H9 (cell line): ENCODE measurements around the gene OTP. TPM values are rescaled to one million over a fixed set of nuclear protein-coding genes. Genes with fewer than 3 reads are reported as not detected.

ENCODE experiments used
- DNase-seq: peaks from one replicate; pipeline ENCODE4 v3.0.0-alpha.2; 2017
- H2AFZ ChIP-seq: one replicate; pipeline ENCODE4 v1.6.1; 2013; ENCODE audit warnings: mild to moderate bottlenecking, low read length, control low read depth, moderate library complexity
- H2AK5ac ChIP-seq: 2 replicates; pipeline ENCODE4 v1.6.1; 2013; ENCODE audit warnings: low read length, control low read depth, mixed read lengths; ENCODE audit not compliant: insufficient read length
- H2BK120ac ChIP-seq: one replicate; pipeline ENCODE4 v1.6.1; 2013; ENCODE audit warnings: low read depth, mild to moderate bottlenecking, low read length, control low read depth, inconsistent platforms; ENCODE audit not compliant: poor library complexity, severe bottlenecking
- H2BK12ac ChIP-seq: 2 replicates; pipeline ENCODE4 v1.6.1; 2013; ENCODE audit warnings: low read length, control low read depth, mixed read lengths, low read depth; ENCODE audit not compliant: insufficient read length
- H2BK15ac ChIP-seq: 2 replicates; pipeline ENCODE4 v1.6.1; 2013; ENCODE audit warnings: low read depth, low read length, control low read depth
- H2BK20ac ChIP-seq: one replicate; pipeline ENCODE4 v1.6.1; 2013; ENCODE audit warnings: low read depth, mild to moderate bottlenecking, low read length, control low read depth, inconsistent platforms; ENCODE audit not compliant: poor library complexity, severe bottlenecking
- H2BK5ac ChIP-seq: 2 replicates; pipeline ENCODE4 v1.6.1; 2013; ENCODE audit warnings: low read length, control low read depth, mixed read lengths; ENCODE audit not compliant: insufficient read length
- H3K14ac ChIP-seq: 2 replicates; pipeline ENCODE4 v1.6.1; 2013; ENCODE audit warnings: low read length, control low read depth; ENCODE audit not compliant: insufficient read depth
- H3K18ac ChIP-seq: 2 replicates; pipeline ENCODE4 v1.6.1; 2013; ENCODE audit warnings: low read depth, mild to moderate bottlenecking, mixed read lengths, low read length, control low read depth; ENCODE audit not compliant: insufficient read length
- H3K23ac ChIP-seq: 2 replicates; pipeline ENCODE4 v1.6.1; 2013; ENCODE audit warnings: low read length, control low read depth, mixed read lengths, low read depth; ENCODE audit not compliant: insufficient read length
- H3K23me2 ChIP-seq: 2 replicates; pipeline ENCODE4 v1.6.1; 2013; ENCODE audit warnings: low read depth, mild to moderate bottlenecking, mixed read lengths, low read length, control low read depth; ENCODE audit not compliant: insufficient read length, poor library complexity, severe bottlenecking
- H3K27ac ChIP-seq: 2 replicates; pipeline ENCODE4 v1.5.1; 2013; ENCODE audit warnings: low read length, control low read depth, mixed read lengths, low read depth; ENCODE audit not compliant: insufficient read length
- H3K27me3 ChIP-seq: 2 replicates; pipeline ENCODE4 v1.6.1; 2013; ENCODE audit warnings: low read length, control low read depth, inconsistent platforms; ENCODE audit not compliant: insufficient read depth
- H3K4ac ChIP-seq: 2 replicates; pipeline ENCODE4 v1.6.1; 2013; ENCODE audit warnings: low read depth, mild to moderate bottlenecking, control low read depth, inconsistent platforms, low read length, moderate library complexity
- H3K4me1 ChIP-seq: 2 replicates; pipeline ENCODE4 v1.6.1; 2013; ENCODE audit warnings: low read length, control low read depth, inconsistent platforms; ENCODE audit not compliant: insufficient read depth
- H3K4me2 ChIP-seq: 2 replicates; pipeline ENCODE4 v1.6.1; 2013; ENCODE audit warnings: low read length, control low read depth, mixed read lengths; ENCODE audit not compliant: insufficient read length, insufficient read depth
- H3K56ac ChIP-seq: 2 replicates; pipeline ENCODE4 v1.6.1; 2013; ENCODE audit warnings: low read depth, mild to moderate bottlenecking, mixed read lengths, low read length, control low read depth; ENCODE audit not compliant: insufficient read length
- H3K79me1 ChIP-seq: 2 replicates; pipeline ENCODE4 v1.6.1; 2013; ENCODE audit warnings: low read depth, mild to moderate bottlenecking, moderate library complexity, low read length, control low read depth, inconsistent platforms; ENCODE audit not compliant: insufficient read depth, poor library complexity, severe bottlenecking
- H3K79me2 ChIP-seq: 2 replicates; pipeline ENCODE4 v1.6.1; 2013; ENCODE audit warnings: low read length, control low read depth, inconsistent platforms; ENCODE audit not compliant: insufficient read depth
- H3K9ac ChIP-seq: 2 replicates; pipeline ENCODE4 v1.6.1; 2013; ENCODE audit warnings: low read length, control low read depth, mixed read lengths; ENCODE audit not compliant: insufficient read length; ENCODE audit errors: extremely low read depth
- H3K9me3 ChIP-seq: one replicate; pipeline ENCODE4 v1.6.1; 2013; ENCODE audit warnings: low read depth, low read length, inconsistent platforms; ENCODE audit not compliant: control insufficient read depth
- H3T11ph ChIP-seq: one replicate; pipeline ENCODE4 v1.6.1; 2013; ENCODE audit warnings: mild to moderate bottlenecking, low read length, control low read depth, inconsistent platforms
- H4K20me1 ChIP-seq: one replicate; pipeline ENCODE4 v1.6.1; 2013; ENCODE audit not compliant: control insufficient read depth, insufficient read length, insufficient read depth
- H4K5ac ChIP-seq: 2 replicates; pipeline ENCODE4 v1.6.1; 2013; ENCODE audit warnings: low read depth, mild to moderate bottlenecking, mixed read lengths, low read length, control low read depth; ENCODE audit not compliant: insufficient read length
- H4K8ac ChIP-seq: replicated peaks from 2 replicates; pipeline ENCODE4 v1.6.1; 2013; ENCODE audit warnings: low read length, control low read depth, mixed read lengths, low read depth; ENCODE audit not compliant: insufficient read length
- H4K91ac ChIP-seq: 2 replicates; pipeline ENCODE4 v1.6.1; 2013; ENCODE audit warnings: low read depth, mild to moderate bottlenecking, moderate library complexity, mixed read lengths, low read length, control low read depth; ENCODE audit not compliant: insufficient read length
- H3K27ac Mint-ChIP-seq, 3 experiments: 2 replicates in 2 of 3; 3 replicates in 1 of 3; pipeline ENCODE4 v1.8.0; 2020 to 2021; ENCODE audit warnings: mixed read lengths in 3 of 3, mild to moderate bottlenecking in 1 of 3, moderate library complexity in 1 of 3
- H3K27me3 Mint-ChIP-seq: 2 replicates; pipeline ENCODE4 v1.8.0; 2021; ENCODE audit warnings: low read depth, mild to moderate bottlenecking, moderate library complexity, mixed read lengths
- H3K36me3 Mint-ChIP-seq, 3 experiments: 2 replicates in 2 of 3; 3 replicates in 1 of 3; pipeline ENCODE4 v1.8.0; 2020 to 2021; ENCODE audit warnings: low read depth in 3 of 3, mixed read lengths in 3 of 3; ENCODE audit not compliant: insufficient read depth in 1 of 3
- H3K4me1 Mint-ChIP-seq, 2 experiments: 2 replicates each; pipeline ENCODE4 v1.8.0; 2020; ENCODE audit warnings: mixed read lengths in 2 of 2
- H3K4me3 Mint-ChIP-seq, 2 experiments: 2 replicates in 1 of 2; 3 replicates in 1 of 2; pipeline ENCODE4 v1.8.0; 2020 to 2021; ENCODE audit warnings: mild to moderate bottlenecking in 2 of 2, mixed read lengths in 2 of 2, moderate library complexity in 1 of 2
- H3K9me3 Mint-ChIP-seq, 2 experiments: 2 replicates in 1 of 2; 3 replicates in 1 of 2; pipeline ENCODE4 v1.8.0; 2020; ENCODE audit warnings: mild to moderate bottlenecking in 2 of 2, mixed read lengths in 2 of 2, moderate library complexity in 1 of 2
- CTCF ChIP-seq: fragments of 200-600 bp; sonication (generic); conservative IDR thresholded peaks from 3 replicates; pipeline ENCODE4 v1.8.0; 2021; ENCODE audit warnings: antibody characterized with exemption, mild to moderate bottlenecking
- WGBS: extraction: QIAGEN DNeasy Blood & Tissue Kit; methylation state at CpG from one replicate; pipeline ENCODE4 v1.1.7; 2013; ENCODE audit warnings: missing lambda C conversion rate, low lambda C conversion rate, mixed read lengths; ENCODE audit not compliant: insufficient read length; ENCODE audit errors: extremely low coverage; 5-methylcytosine and 5-hydroxymethylcytosine counted together
- total RNA-seq: library from RNA; stranded (reverse); gene quantifications from 2 replicates; pipeline ENCODE4 v1.2.1, GENCODE V29; 2021

OTP gene
- total RNA-seq, 1 experiment from 2014 or later = not detected

GRCh38 chr5:77641397-77641943, 3.0 kb upstream of the OTP start:
- Mint-ChIP-seq H3K4me1 (peaks cover 21 to 67% of the 10 kb centered on the region in 2 experiments), H3K27ac (no peak overlapping the region), H3K4me3 (peak overlapping the region in 1 of 2 experiments; percentile 75; a peak in 3 of 5 replicates), H3K36me3 (peaks cover 0 to 1% (median 0%) of the 10 kb centered on the region in 3 experiments; a peak in 1 of 7 replicates), H3K27me3 (peaks cover 99% of the 10 kb centered on the region), H3K9me3 (peaks cover 2 to 13% of the 10 kb centered on the region in 2 experiments; a peak in 4 of 5 replicates)
- no peak overlapping the region for H2BK15ac ChIP-seq
- WGBS = no CpG with 5 or more reads among the region's 23 CpGs
- no peaks in the 10 kb centered on the region for H3K79me2 ChIP-seq
- no peak overlapping the region for H4K8ac ChIP-seq
- H4K5ac ChIP-seq = no peak overlapping the region
- no peak overlapping the region for H2AK5ac ChIP-seq
- H3K18ac ChIP-seq = no peak overlapping the region
- no peaks in the 10 kb centered on the region for H3K4me1 ChIP-seq
- H3K4ac ChIP-seq = no peak overlapping the region
- no peaks in the 10 kb centered on the region for H4K20me1 ChIP-seq
- H3K9ac ChIP-seq = no peak overlapping the region
- H3T11ph ChIP-seq = no peak overlapping the region
- peak; percentile 50 for DNase-seq
- no peak overlapping the region for H3K23ac ChIP-seq
- no peak overlapping the region for H3K27ac ChIP-seq
- no peak overlapping the region for H2BK12ac ChIP-seq
- H3K9me3 ChIP-seq = no peaks in the 10 kb centered on the region
- no peak for TF ChIP-seq CTCF
- H3K27me3 ChIP-seq = peaks cover 92% of the 10 kb centered on the region
- H4K91ac ChIP-seq = no peak overlapping the region
- no peak overlapping the region for H2BK5ac ChIP-seq
- no peak overlapping the region for H2BK20ac ChIP-seq
- no peak overlapping the region for H3K14ac ChIP-seq
- no peaks in the 10 kb centered on the region for H3K79me1 ChIP-seq
- H3K23me2 ChIP-seq = peaks cover 12% of the 10 kb centered on the region
- H3K56ac ChIP-seq = no peak overlapping the region
- peak overlapping the region; percentile 41 for H3K4me2 ChIP-seq
- H2BK120ac ChIP-seq = no peak overlapping the region
- no peak overlapping the region for H2AFZ ChIP-seq
